Measurements from ENCODE around the gene POGZ. TPM values are rescaled to one million over a fixed set of nuclear protein-coding genes. Genes with fewer than 3 reads are reported as not detected.

Gene POGZ
- total RNA-seq, 4 donors from 2014 or later: 16.1 to 45.6 (median 30.4) TPM

- H3K9me3 ChIP-seq: no peaks in the 10 kb centered on the region
- DNase-seq: no peak
- intact Hi-C loops (cut with DNase I): no loop called here
- peaks cover 0 to 12% (median 0%) of the 10 kb centered on the region in 3 donors for H3K4me1 ChIP-seq
- no peak overlapping the region for H3K27ac ChIP-seq
- TF ChIP-seq POLR2A (IDR thresholded peaks at IDR 0.05) (no peak), CTCF (IDR thresholded peaks at IDR 0.05) (no peak)
- H3K4me3 ChIP-seq: no peak overlapping the region
- no CpG with 5 or more reads among the region's 1 CpG for WGBS, 2 donors
- no peaks in the 10 kb centered on the region for H3K27me3 ChIP-seq
- no peaks in the 10 kb centered on the region for H3K36me3 ChIP-seq
Observed at GRCh38 chr1:151494741-151495281, 35.5 kb upstream of the POGZ start.

- no peaks in the 10 kb centered on the region for H3K36me3 ChIP-seq
- H3K4me1 ChIP-seq: peaks cover 0 to 12% (median 0%) of the 10 kb centered on the region in 3 donors
- no peak overlapping the region for H3K4me3 ChIP-seq
- WGBS, 2 donors: 91 to 93% methylated on average over 3 of the region's 3 CpGs
- no peaks in the 10 kb centered on the region for H3K9me3 ChIP-seq
- DNase-seq: no peak
- no peak overlapping the region for H3K27ac ChIP-seq
- intact Hi-C loops (cut with DNase I): no loop called here
- no peaks in the 10 kb centered on the region for H3K27me3 ChIP-seq
- TF ChIP-seq POLR2A (IDR thresholded peaks at IDR 0.05): no peak
- no peak for TF ChIP-seq CTCF (IDR thresholded peaks at IDR 0.05)
Observed at GRCh38 chr1:151493042-151493441, 33.7 kb upstream of the POGZ start.

GRCh38 chr1:151492120-151492519 lies 32.8 kb upstream of the POGZ start:
- Histone ChIP-seq H3K27ac (no peak overlapping the region), H3K9me3 (no peaks in the 10 kb centered on the region), H3K4me1 (peaks cover 0 to 12% (median 0%) of the 10 kb centered on the region in 3 donors), H3K36me3 (no peaks in the 10 kb centered on the region), H3K4me3 (no peak overlapping the region), H3K27me3 (no peaks in the 10 kb centered on the region)
- TF ChIP-seq POLR2A (IDR thresholded peaks at IDR 0.05): no peak
- no peak for TF ChIP-seq CTCF (IDR thresholded peaks at IDR 0.05)
- intact Hi-C loops (cut with DNase I): no loop called here
- DNase-seq: no peak
- WGBS, 2 donors: 60% methylated on average over 1 of the region's 1 CpG; no CpG with 5 or more reads in 1 of the 2 donors

GRCh38 chr1:151491641-151492040 lies 32.3 kb upstream of the POGZ start:
- TF ChIP-seq CTCF (IDR thresholded peaks at IDR 0.05) (no peak), POLR2A (IDR thresholded peaks at IDR 0.05) (no peak)
- H3K27me3 ChIP-seq: no peaks in the 10 kb centered on the region
- WGBS, 2 donors: 73 to 78% methylated on average over 4 of the region's 5 CpGs
- no peak overlapping the region for H3K27ac ChIP-seq
- no peaks in the 10 kb centered on the region for H3K9me3 ChIP-seq
- no peaks in the 10 kb centered on the region for H3K36me3 ChIP-seq
- peaks cover 0 to 12% (median 0%) of the 10 kb centered on the region in 3 donors for H3K4me1 ChIP-seq
- DNase-seq: no peak
- intact Hi-C loops (cut with DNase I): no loop called here
- no peak overlapping the region for H3K4me3 ChIP-seq

GRCh38 chr1:151486557-151486956 lies 27.3 kb upstream of the POGZ start:
- no peak overlapping the region for H3K4me3 ChIP-seq
- no peaks in the 10 kb centered on the region for H3K36me3 ChIP-seq
- DNase-seq: no peak
- peaks cover 0 to 10% (median 6%) of the 10 kb centered on the region in 3 donors for H3K9me3 ChIP-seq
- intact Hi-C loops (cut with DNase I): no loop called here
- H3K27me3 ChIP-seq: no peaks in the 10 kb centered on the region
- no peaks in the 10 kb centered on the region for H3K4me1 ChIP-seq
- no peak overlapping the region for H3K27ac ChIP-seq
- 83 to 94% methylated on average over 1 of the region's 1 CpG for WGBS, 2 donors
- no peak for TF ChIP-seq CTCF (IDR thresholded peaks at IDR 0.05)
- no peak for TF ChIP-seq POLR2A (IDR thresholded peaks at IDR 0.05)

All from esophagus squamous epithelium (tissue), 5 donors.